Panc1 (cell line): Measurements from ENCODE around the gene KRTAP9-9.
"Not testable (repeated sequence)": the region's sequence is repeated elsewhere in the genome, so short reads cannot be mapped to it uniquely, and the experiment has no call there.

Experiments used
- TF ChIP-seq, protein P1 (sequence below): fragments of 450-650 bp; IDR thresholded peaks from 2 replicates; pipeline ENCODE4 v1.5.1; 2017; ENCODE audit warnings: mild to moderate bottlenecking
- TF ChIP-seq, protein P2 (sequence below), 2 experiments: IDR thresholded peaks; 2 replicates each; pipeline ENCODE4 v1.6.1; 2011 to 2012; ENCODE audit warnings: low read depth in 2 of 2, control low read depth in 1 of 2, low read length in 1 of 2, mild to moderate bottlenecking in 1 of 2, moderate library complexity in 1 of 2; ENCODE audit not compliant: insufficient read depth in 1 of 2

DNA sequence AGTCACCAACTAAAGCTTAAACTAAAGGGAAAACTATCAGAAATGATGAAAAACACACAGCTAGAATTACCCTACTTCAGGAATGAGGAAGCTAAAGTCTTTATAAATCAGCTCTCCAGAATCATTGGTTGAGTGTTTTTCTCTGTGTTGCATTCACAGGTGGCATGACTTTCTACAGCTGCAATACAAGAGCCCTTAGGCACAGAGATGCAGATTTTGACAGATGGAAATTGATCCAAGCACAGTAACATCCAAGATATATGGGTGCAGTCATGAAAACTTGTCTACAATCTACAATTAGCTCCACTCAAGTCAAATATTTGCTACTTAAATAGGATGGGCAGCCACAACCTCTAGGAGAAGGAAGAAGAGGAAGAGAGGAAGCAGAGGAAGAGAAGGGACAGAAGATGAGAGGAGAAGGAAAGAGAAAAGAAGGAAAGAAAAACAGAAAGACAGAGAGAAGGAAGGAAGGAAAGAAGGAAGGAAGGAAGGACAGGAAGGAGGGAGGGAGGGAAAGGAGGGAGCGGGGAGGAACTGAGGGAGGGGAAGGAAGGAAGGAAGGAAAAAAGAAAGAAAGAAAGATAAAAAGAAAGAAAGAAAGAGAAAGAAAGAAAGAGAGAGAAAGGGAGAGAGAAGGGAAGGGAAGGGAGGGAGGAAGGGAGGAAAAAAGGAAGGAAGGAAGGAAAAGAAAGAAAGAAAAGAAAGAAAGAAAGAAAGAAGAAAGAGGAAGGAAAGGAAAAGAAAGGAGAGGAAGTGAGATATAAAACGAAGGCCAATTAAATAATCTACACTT lies 8.0 kb upstream of the KRTAP9-9 start:
- TF ChIP-seq, protein P1, sequence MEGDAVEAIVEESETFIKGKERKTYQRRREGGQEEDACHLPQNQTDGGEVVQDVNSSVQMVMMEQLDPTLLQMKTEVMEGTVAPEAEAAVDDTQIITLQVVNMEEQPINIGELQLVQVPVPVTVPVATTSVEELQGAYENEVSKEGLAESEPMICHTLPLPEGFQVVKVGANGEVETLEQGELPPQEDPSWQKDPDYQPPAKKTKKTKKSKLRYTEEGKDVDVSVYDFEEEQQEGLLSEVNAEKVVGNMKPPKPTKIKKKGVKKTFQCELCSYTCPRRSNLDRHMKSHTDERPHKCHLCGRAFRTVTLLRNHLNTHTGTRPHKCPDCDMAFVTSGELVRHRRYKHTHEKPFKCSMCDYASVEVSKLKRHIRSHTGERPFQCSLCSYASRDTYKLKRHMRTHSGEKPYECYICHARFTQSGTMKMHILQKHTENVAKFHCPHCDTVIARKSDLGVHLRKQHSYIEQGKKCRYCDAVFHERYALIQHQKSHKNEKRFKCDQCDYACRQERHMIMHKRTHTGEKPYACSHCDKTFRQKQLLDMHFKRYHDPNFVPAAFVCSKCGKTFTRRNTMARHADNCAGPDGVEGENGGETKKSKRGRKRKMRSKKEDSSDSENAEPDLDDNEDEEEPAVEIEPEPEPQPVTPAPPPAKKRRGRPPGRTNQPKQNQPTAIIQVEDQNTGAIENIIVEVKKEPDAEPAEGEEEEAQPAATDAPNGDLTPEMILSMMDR: not testable (repeated sequence)
- TF ChIP-seq, protein P2, sequence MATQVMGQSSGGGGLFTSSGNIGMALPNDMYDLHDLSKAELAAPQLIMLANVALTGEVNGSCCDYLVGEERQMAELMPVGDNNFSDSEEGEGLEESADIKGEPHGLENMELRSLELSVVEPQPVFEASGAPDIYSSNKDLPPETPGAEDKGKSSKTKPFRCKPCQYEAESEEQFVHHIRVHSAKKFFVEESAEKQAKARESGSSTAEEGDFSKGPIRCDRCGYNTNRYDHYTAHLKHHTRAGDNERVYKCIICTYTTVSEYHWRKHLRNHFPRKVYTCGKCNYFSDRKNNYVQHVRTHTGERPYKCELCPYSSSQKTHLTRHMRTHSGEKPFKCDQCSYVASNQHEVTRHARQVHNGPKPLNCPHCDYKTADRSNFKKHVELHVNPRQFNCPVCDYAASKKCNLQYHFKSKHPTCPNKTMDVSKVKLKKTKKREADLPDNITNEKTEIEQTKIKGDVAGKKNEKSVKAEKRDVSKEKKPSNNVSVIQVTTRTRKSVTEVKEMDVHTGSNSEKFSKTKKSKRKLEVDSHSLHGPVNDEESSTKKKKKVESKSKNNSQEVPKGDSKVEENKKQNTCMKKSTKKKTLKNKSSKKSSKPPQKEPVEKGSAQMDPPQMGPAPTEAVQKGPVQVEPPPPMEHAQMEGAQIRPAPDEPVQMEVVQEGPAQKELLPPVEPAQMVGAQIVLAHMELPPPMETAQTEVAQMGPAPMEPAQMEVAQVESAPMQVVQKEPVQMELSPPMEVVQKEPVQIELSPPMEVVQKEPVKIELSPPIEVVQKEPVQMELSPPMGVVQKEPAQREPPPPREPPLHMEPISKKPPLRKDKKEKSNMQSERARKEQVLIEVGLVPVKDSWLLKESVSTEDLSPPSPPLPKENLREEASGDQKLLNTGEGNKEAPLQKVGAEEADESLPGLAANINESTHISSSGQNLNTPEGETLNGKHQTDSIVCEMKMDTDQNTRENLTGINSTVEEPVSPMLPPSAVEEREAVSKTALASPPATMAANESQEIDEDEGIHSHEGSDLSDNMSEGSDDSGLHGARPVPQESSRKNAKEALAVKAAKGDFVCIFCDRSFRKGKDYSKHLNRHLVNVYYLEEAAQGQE (IDR thresholded peaks at IDR 0.05; ENCODE audit: insufficient read depth in 1 of 2, low read depth in 2 of 2, low read length in 1 of 2): not testable (repeated sequence)
